IMR-90 (cell line): ENCODE data around the gene PTMS. TPM values are rescaled to one million over a fixed set of nuclear protein-coding genes. Genes with fewer than 3 reads are reported as not detected.

Experiments
- ATAC-seq: fragments of 200-7000 bp; cut with Tn5 transposase; 2 replicates; pipeline ENCODE4 v1.9.1; 2020; ENCODE audit warnings: low read depth, mild to moderate bottlenecking, moderate library complexity
- BruUV-seq: library from RNA; stranded (reverse); fragments of 400-500 nt; replicated peaks from 2 replicates; lab custom pipeline; 2021; lab: Mats Ljungman, UMichigan
- CTCF ChIA-PET: fragments of 300-600 bp; formaldehyde crosslinking; extraction: SDS; loops from one replicate; lab custom pipeline; 2021; ENCODE audit warnings: antibody characterized with exemption; lab: Yijun Ruan, JAX
- POLR2A ChIA-PET: fragments of 300-600 bp; sonication (Branson Sonifier 250); formaldehyde crosslinking; loops from one replicate; lab custom pipeline; 2022; ENCODE audit warnings: antibody characterized with exemption; ENCODE audit not compliant: unreplicated experiment; lab: Charles Lee
- DNase-seq: peaks from one replicate; pipeline ENCODE4 v3.0.0; 2013
- H2AFZ ChIP-seq: replicated peaks from 2 replicates; pipeline ENCODE3; 2013; ENCODE audit warnings: low read length, mild to moderate bottlenecking; ENCODE audit not compliant: poor library complexity
- H2AK5ac ChIP-seq: 2 replicates; pipeline ENCODE4 v1.6.1; 2013; ENCODE audit warnings: low read depth, low read length, inconsistent platforms
- H2AK9ac ChIP-seq: replicated peaks from 2 replicates; pipeline ENCODE3; 2013; ENCODE audit warnings: mild to moderate bottlenecking, low read depth, low read length, moderate library complexity; ENCODE audit not compliant: poor library complexity
- H2BK120ac ChIP-seq: 2 replicates; pipeline ENCODE4 v1.6.1; 2013; ENCODE audit warnings: low read depth, low read length, inconsistent platforms
- H2BK15ac ChIP-seq: 3 replicates; pipeline ENCODE4 v1.6.1; 2013; ENCODE audit warnings: low read depth, low read length, inconsistent platforms
- H2BK20ac ChIP-seq: 2 replicates; pipeline ENCODE4 v1.6.1; 2013; ENCODE audit warnings: low read depth, mild to moderate bottlenecking, inconsistent platforms, low read length, moderate library complexity
- H2BK5ac ChIP-seq: 2 replicates; pipeline ENCODE4 v1.6.1; 2013; ENCODE audit warnings: mild to moderate bottlenecking, low read depth, low read length, inconsistent platforms; ENCODE audit not compliant: poor library complexity, severe bottlenecking
- H3K14ac ChIP-seq: replicated peaks from 2 replicates; pipeline ENCODE4 v1.6.1; 2013; ENCODE audit warnings: low read depth, low read length, inconsistent platforms
- H3K18ac ChIP-seq: 2 replicates; pipeline ENCODE4 v1.6.1; 2013; ENCODE audit warnings: low read depth, low read length, control low read depth
- H3K23ac ChIP-seq: 2 replicates; pipeline ENCODE4 v1.6.1; 2013; ENCODE audit warnings: low read depth, low read length, inconsistent platforms
- H3K27ac ChIP-seq: 2 replicates; pipeline ENCODE4 v1.5.1; 2013; ENCODE audit warnings: mild to moderate bottlenecking, control low read depth, low read length; ENCODE audit not compliant: insufficient read depth
- H3K27me3 ChIP-seq: 2 replicates; pipeline ENCODE4 v1.6.1; 2013; ENCODE audit warnings: low read length; ENCODE audit not compliant: control insufficient read depth, insufficient read depth
- H3K36me3 ChIP-seq: 2 replicates; pipeline ENCODE4 v1.6.1; 2013; ENCODE audit warnings: low read length, mixed read lengths; ENCODE audit not compliant: control insufficient read depth, insufficient read depth
- H3K4ac ChIP-seq: 2 replicates; pipeline ENCODE4 v1.6.1; 2013; ENCODE audit warnings: low read depth, low read length, inconsistent platforms
- H3K4me1 ChIP-seq: 2 replicates; pipeline ENCODE4 v1.6.1; 2013; ENCODE audit warnings: low read length, mixed read lengths; ENCODE audit not compliant: control insufficient read depth, insufficient read depth
- H3K4me2 ChIP-seq: 2 replicates; pipeline ENCODE4 v1.6.1; 2013; ENCODE audit warnings: low read depth, mild to moderate bottlenecking, control low read depth, low read length, moderate library complexity
- H3K4me3 ChIP-seq: 2 replicates; pipeline ENCODE4 v1.5.1; 2013; ENCODE audit warnings: low read depth, mild to moderate bottlenecking, control low read depth, low read length, moderate library complexity; ENCODE audit not compliant: insufficient read depth
- H3K56ac ChIP-seq: 2 replicates; pipeline ENCODE4 v1.6.1; 2013; ENCODE audit warnings: low read length, inconsistent platforms; ENCODE audit not compliant: insufficient read depth; ENCODE audit errors: extremely low read depth
- H3K79me1 ChIP-seq, 2 experiments: 2 replicates each; pipeline ENCODE4 v1.6.1; 2013; ENCODE audit warnings: low read length in 2 of 2, inconsistent platforms in 1 of 2, low read depth in 1 of 2
- H3K9ac ChIP-seq: 2 replicates; pipeline ENCODE4 v1.6.1; 2013; ENCODE audit warnings: low read depth, low read length, control low read depth
- H3K9me1 ChIP-seq: 2 replicates; pipeline ENCODE4 v1.6.1; 2013; ENCODE audit warnings: low read length, inconsistent platforms; ENCODE audit not compliant: insufficient read depth
- H3K9me3 ChIP-seq: 2 replicates; pipeline ENCODE4 v1.6.1; 2013; ENCODE audit warnings: low read length; ENCODE audit not compliant: control insufficient read depth, insufficient read depth
- H4K20me1 ChIP-seq: 2 replicates; pipeline ENCODE4 v1.6.1; 2013; ENCODE audit warnings: low read length, inconsistent platforms; ENCODE audit not compliant: insufficient read depth
- H4K5ac ChIP-seq: 2 replicates; pipeline ENCODE4 v1.6.1; 2013; ENCODE audit warnings: mild to moderate bottlenecking, low read depth, low read length, control low read depth
- H4K8ac ChIP-seq, 2 experiments: 2 replicates each; pipeline ENCODE4 v1.6.1; 2013; ENCODE audit warnings: low read depth in 2 of 2, low read length in 2 of 2, control low read depth in 1 of 2, inconsistent platforms in 1 of 2
- H4K91ac ChIP-seq: 2 replicates; pipeline ENCODE4 v1.6.1; 2013; ENCODE audit warnings: low read depth, low read length, inconsistent platforms; ENCODE audit not compliant: insufficient read depth
- BHLHE40 ChIP-seq: fragments of 150-350 bp; IDR thresholded peaks from 2 replicates; pipeline ENCODE4 v1.6.1; 2016; ENCODE audit warnings: mild to moderate bottlenecking, low read depth, low read length
- CEBPB ChIP-seq: IDR thresholded peaks from 2 replicates; pipeline ENCODE4 v1.6.1; 2012; ENCODE audit warnings: low read depth, low read length, improper control_type of control experiment
- CHD1 ChIP-seq: IDR thresholded peaks from 2 replicates; pipeline ENCODE4 v1.6.1; 2012; ENCODE audit warnings: low read depth, low read length, improper control_type of control experiment
- FOS ChIP-seq: fragments of 150-350 bp; IDR thresholded peaks from 2 replicates; pipeline ENCODE4 v1.6.1; 2016; ENCODE audit warnings: low read depth, low read length
- MAFK ChIP-seq: IDR thresholded peaks from 2 replicates; pipeline ENCODE4 v1.6.1; 2012; ENCODE audit warnings: low read depth, low read length, improper control_type of control experiment
- MAZ ChIP-seq: IDR thresholded peaks from 2 replicates; pipeline ENCODE4 v1.6.1; 2012; ENCODE audit warnings: low read depth, mild to moderate bottlenecking, low read length, improper control_type of control experiment, moderate library complexity, borderline replicate concordance
- MXI1 ChIP-seq: IDR thresholded peaks from 2 replicates; pipeline ENCODE4 v1.6.1; 2012; ENCODE audit warnings: low read depth, mild to moderate bottlenecking, low read length, moderate library complexity, borderline replicate concordance
- NFE2L2 ChIP-seq: fragments of 150-350 bp; IDR thresholded peaks from 2 replicates; pipeline ENCODE4 v1.6.1; 2016; ENCODE audit warnings: low read depth, mild to moderate bottlenecking, low read length
- POLR2A ChIP-seq: IDR thresholded peaks from 2 replicates; pipeline ENCODE4 v1.6.1; 2012; ENCODE audit warnings: mild to moderate bottlenecking, low read depth, low read length
- RAD21 ChIP-seq: IDR thresholded peaks from 2 replicates; pipeline ENCODE4 v1.6.1; 2012; ENCODE audit warnings: low read length, improper control_type of control experiment
- RCOR1 ChIP-seq: IDR thresholded peaks from 2 replicates; pipeline ENCODE4 v1.6.1; 2012; ENCODE audit warnings: mild to moderate bottlenecking, low read length, improper control_type of control experiment; ENCODE audit not compliant: insufficient replicate concordance
- RFX5 ChIP-seq: IDR thresholded peaks from 2 replicates; pipeline ENCODE4 v1.8.0; 2012; ENCODE audit warnings: low read depth, mild to moderate bottlenecking, low read length, moderate library complexity
- SMC3 ChIP-seq: fragments of 150-350 bp; IDR thresholded peaks from 2 replicates; pipeline ENCODE4 v1.6.1; 2016; ENCODE audit warnings: low read depth, mild to moderate bottlenecking, antibody characterized with exemption, low read length, moderate library complexity
- WGBS, 2 experiments: methylation state at CpG; one replicate each; pipeline versions ENCODE4 v1.1.5 to v1.1.7; 2013; ENCODE audit warnings: missing lambda C conversion rate in 2 of 2; ENCODE audit not compliant: insufficient read length in 1 of 2; ENCODE audit errors: extremely low coverage in 2 of 2; 5-methylcytosine and 5-hydroxymethylcytosine counted together
- dilution Hi-C: fragments of 300-500 bp; cut with HindIII; formaldehyde crosslinking; loops from one replicate; pipeline ENCODE4 v1.14.3; 2018; ENCODE audit warnings: low sequenced_read_pairs; ENCODE audit not compliant: unreplicated experiment
- in situ Hi-C: fragments of 300-500 bp; cut with MboI; formaldehyde crosslinking; loops from 3 replicates; pipeline ENCODE4 v1.14.3; 2019; ENCODE audit warnings: low sequenced_read_pairs, inconsistent platforms, mixed read lengths
- intact Hi-C: fragments of 100-400 bp; cut with micrococcal nuclease; formaldehyde crosslinking; loops from 2 replicates; pipeline ENCODE4 v1.10.0; 2022
- polyA plus RNA-seq, 3 experiments: library from polyadenylated mRNA; depleted of rRNA; stranded (reverse); fragments of >200 nt; gene quantifications; 2 replicates each; pipeline ENCODE4 v1.2.3, GENCODE V29; 2012; ENCODE audit warnings: low replicate concordance in 1 of 3
- total RNA-seq: library from RNA; depleted of rRNA; stranded (reverse); fragments of >200 nt; gene quantifications from 2 replicates; pipeline ENCODE4 v1.2.3, GENCODE V29; 2012
- TF ChIP-seq, protein P1 (sequence below): fragments of 150-350 bp; IDR thresholded peaks from 2 replicates; pipeline ENCODE4 v1.6.1; 2016; ENCODE audit warnings: low read depth, mild to moderate bottlenecking, low read length, moderate library complexity, borderline replicate concordance
- TF ChIP-seq, protein P2 (sequence below): conservative IDR thresholded peaks from 2 replicates; pipeline ENCODE4 v1.5.1; 2012; ENCODE audit warnings: mild to moderate bottlenecking, low read depth, low read length, improper control_type of control experiment
- TF ChIP-seq, protein P3 (sequence below): fragments of 150-350 bp; IDR thresholded peaks from 2 replicates; pipeline ENCODE4 v1.6.1; 2017; ENCODE audit warnings: mild to moderate bottlenecking, antibody characterized with exemption, low read length, low read depth

The PTMS gene
- total and polyA plus RNA-seq, 2 of the 4 experiments (the other 2 are of a cell fraction), result 17.2 to 275 TPM

DNA sequence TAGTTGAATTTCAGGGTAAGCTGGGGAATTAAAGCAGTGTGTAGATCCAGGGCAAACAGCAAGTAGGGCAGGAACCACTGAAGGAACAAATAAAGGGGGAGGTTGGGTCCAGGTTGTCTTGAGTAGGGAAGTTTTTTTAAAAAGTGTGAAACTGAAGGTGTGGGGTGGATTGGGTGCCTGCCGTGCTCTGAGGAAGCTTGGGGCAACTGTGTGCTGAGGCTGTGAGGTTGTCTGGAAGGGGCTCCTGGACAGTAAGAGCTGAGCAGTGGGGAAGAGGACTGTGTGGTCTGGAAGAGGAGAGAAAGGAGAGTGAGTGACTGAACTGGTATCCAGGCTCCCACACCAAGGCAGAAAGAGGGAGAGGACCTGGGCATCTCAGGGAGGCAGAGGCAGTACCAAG lies 44.6 kb downstream of the PTMS start:
- POLR2A ChIA-PET, result no interaction called here
- 57% methylated on average over 1 of the region's 1 CpG; no CpG with 5 or more reads in 1 of the 2 experiments for WGBS, 2 experiments
- dilution Hi-C loops, result no loop called here

More for the DNA sequence above, 44.6 kb downstream of the PTMS start:
- Histone ChIP-seq H4K20me1 (no peaks in the 10 kb centered on the region), H4K91ac (no peak overlapping the region), H2AK9ac (no peak overlapping the region), H2BK20ac (no peak overlapping the region), H3K14ac (no peak overlapping the region), H2AFZ (no peak overlapping the region), H3K79me1 (no peaks in the 10 kb centered on the region), H3K4me2 (no peak overlapping the region), H3K18ac (no peak overlapping the region), H2AK5ac (no peak overlapping the region), H3K27me3 (0 out of 2 replicates have a peak, but pooled peaks cover 2% of the 10 kb centered on the region), H3K9me1 (no peaks in the 10 kb centered on the region), H3K4ac (no peak overlapping the region), H2BK120ac (no peak overlapping the region), H3K4me1 (no peaks in the 10 kb centered on the region), H3K36me3 (no peaks in the 10 kb centered on the region), H3K27ac (no peak overlapping the region), H2BK15ac (no peak overlapping the region), H2BK5ac (no peak overlapping the region), H4K5ac (no peak overlapping the region), H3K56ac (no peak overlapping the region), H3K9ac (no peak overlapping the region), H3K23ac (no peak overlapping the region), H3K9me3 (no peaks in the 10 kb centered on the region), H4K8ac (no peak overlapping the region), H3K4me3 (no peak overlapping the region)
- DNase-seq (no peak), ATAC-seq (peak; percentile 35; the same call in 1 of the 2 replicates)
- TF ChIP-seq MXI1 (no peak), POLR2A (no peak), SMC3 (no peak), RAD21 (no peak), CEBPB (no peak), FOS (no peak), BHLHE40 (no peak), CHD1 (no peak), RFX5 (no peak), MAFK (no peak), RCOR1 (no peak), MAZ (no peak), NFE2L2 (no peak)
- TF ChIP-seq, protein P1, sequence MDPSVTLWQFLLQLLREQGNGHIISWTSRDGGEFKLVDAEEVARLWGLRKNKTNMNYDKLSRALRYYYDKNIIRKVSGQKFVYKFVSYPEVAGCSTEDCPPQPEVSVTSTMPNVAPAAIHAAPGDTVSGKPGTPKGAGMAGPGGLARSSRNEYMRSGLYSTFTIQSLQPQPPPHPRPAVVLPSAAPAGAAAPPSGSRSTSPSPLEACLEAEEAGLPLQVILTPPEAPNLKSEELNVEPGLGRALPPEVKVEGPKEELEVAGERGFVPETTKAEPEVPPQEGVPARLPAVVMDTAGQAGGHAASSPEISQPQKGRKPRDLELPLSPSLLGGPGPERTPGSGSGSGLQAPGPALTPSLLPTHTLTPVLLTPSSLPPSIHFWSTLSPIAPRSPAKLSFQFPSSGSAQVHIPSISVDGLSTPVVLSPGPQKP, result no peak
- TF ChIP-seq, protein P2, sequence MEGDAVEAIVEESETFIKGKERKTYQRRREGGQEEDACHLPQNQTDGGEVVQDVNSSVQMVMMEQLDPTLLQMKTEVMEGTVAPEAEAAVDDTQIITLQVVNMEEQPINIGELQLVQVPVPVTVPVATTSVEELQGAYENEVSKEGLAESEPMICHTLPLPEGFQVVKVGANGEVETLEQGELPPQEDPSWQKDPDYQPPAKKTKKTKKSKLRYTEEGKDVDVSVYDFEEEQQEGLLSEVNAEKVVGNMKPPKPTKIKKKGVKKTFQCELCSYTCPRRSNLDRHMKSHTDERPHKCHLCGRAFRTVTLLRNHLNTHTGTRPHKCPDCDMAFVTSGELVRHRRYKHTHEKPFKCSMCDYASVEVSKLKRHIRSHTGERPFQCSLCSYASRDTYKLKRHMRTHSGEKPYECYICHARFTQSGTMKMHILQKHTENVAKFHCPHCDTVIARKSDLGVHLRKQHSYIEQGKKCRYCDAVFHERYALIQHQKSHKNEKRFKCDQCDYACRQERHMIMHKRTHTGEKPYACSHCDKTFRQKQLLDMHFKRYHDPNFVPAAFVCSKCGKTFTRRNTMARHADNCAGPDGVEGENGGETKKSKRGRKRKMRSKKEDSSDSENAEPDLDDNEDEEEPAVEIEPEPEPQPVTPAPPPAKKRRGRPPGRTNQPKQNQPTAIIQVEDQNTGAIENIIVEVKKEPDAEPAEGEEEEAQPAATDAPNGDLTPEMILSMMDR, result no peak
- TF ChIP-seq, protein P3, sequence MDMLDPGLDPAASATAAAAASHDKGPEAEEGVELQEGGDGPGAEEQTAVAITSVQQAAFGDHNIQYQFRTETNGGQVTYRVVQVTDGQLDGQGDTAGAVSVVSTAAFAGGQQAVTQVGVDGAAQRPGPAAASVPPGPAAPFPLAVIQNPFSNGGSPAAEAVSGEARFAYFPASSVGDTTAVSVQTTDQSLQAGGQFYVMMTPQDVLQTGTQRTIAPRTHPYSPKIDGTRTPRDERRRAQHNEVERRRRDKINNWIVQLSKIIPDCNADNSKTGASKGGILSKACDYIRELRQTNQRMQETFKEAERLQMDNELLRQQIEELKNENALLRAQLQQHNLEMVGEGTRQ, result no peak
- intact Hi-C loops, result no loop called here
- BruUV-seq, result no TSS peak
- in situ Hi-C loops, result no loop called here
- CTCF ChIA-PET, result interaction anchor here (0.6 kb wide), 2 partner anchors 64 to 183 kb away, joined by 3 read pairs; no protein-coding TSS in a partner anchor
